ENCODE results near the gene ARHGAP8. TPM values are rescaled to one million over a fixed set of nuclear protein-coding genes. Genes with fewer than 3 reads are reported as not detected.

Gene ARHGAP8
- 9.0 and 12.6 TPM in 2 replicates for total RNA-seq

DNA sequence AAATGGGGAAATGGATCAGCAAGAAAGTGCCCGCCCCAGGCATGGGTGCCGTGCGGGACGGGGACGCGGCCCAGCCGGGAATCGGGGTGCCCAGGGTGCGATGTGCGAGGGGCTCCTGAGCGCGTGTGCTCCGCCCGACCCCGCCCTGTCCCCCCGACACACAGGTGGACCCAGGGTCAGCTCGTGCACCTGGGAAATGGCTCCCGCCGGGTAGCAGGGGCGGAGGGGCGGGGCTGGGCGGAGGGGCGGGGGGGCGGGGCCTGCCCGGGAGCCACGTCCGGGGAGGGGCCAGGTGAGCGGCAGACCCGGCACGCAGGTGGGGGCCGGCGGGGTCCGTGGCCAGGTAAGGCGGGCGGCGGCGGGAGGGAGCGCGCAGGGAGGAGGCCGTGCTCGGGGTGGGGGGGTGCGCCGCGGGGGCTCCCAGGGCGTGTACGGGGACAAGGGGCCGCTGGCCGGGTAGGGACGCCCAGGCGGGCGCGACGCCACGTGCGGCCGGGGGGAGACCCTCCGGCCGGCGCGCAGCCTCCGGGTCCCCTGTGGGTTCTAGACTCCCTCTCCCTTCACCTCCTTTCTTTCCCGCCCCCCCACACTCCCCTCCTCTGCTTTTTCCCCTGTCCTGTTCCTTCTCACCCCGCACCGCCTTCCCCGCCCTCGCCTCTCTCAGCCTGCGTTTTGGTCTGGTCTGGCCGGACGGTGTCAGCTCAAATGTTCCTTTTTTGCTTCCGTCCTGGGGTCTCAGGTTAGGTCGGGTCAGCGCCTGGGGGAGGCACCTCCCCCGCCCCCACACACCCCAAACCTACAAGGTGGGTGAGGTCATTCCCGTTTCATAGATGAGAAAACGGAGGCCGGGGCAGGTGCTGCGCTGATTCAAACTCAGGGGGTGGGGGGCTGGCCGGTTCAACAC, at the start of gene ARHGAP8:
Gene ARHGAP8 (plus strand): TSS at position 291 of the 904 bp plus-strand sequence. CDS start 33,953 bp downstream, outside the sequence.

Other genes starting within 250 kb of the ARHGAP8 start
- 9.4 and 16.3 TPM in 2 replicates for gene PRR5, start 50.4 kb upstream of the ARHGAP8 start, total RNA-seq